Hepatocyte (in vitro differentiated cells): ENCODE measurements around the gene TMED9. TPM values are rescaled to one million over a fixed set of nuclear protein-coding genes. Genes with fewer than 3 reads are reported as not detected.
A peak's percentile ranks its signal among the peaks of the same experiment; 100 is the strongest.

Experiments used
- DNase-seq: peaks from one replicate; pipeline ENCODE4 v3.0.0-alpha.2; 2016; ENCODE audit warnings: low spot score
- H2AFZ ChIP-seq: fragments of 200-600 bp; sonication (generic); 2 replicates; pipeline ENCODE4 v1.6.0; 2016; ENCODE audit warnings: antibody characterized with exemption, mild to moderate bottlenecking
- H3K27ac ChIP-seq: fragments of 200-600 bp; sonication (generic); 2 replicates; pipeline ENCODE4 v1.5.1; 2016; ENCODE audit warnings: mild to moderate bottlenecking
- H3K27me3 ChIP-seq: fragments of 200-600 bp; sonication (generic); 2 replicates; pipeline ENCODE4 v1.6.1; 2016
- H3K36me3 ChIP-seq: fragments of 200-600 bp; sonication (generic); replicated peaks from 2 replicates; pipeline ENCODE4 v1.5.1; 2016; ENCODE audit warnings: low read depth; ENCODE audit not compliant: insufficient read depth
- H3K4me1 ChIP-seq: fragments of 200-600 bp; sonication (generic); 2 replicates; pipeline ENCODE4 v1.5.1; 2016; ENCODE audit warnings: mild to moderate bottlenecking, moderate library complexity; ENCODE audit not compliant: insufficient read depth
- H3K4me2 ChIP-seq: fragments of 200-600 bp; sonication (generic); 2 replicates; pipeline ENCODE4 v1.6.0; 2016
- H3K4me3 ChIP-seq: fragments of 200-600 bp; sonication (generic); 2 replicates; pipeline ENCODE4 v1.5.1; 2016; ENCODE audit warnings: mild to moderate bottlenecking
- H3K79me2 ChIP-seq: fragments of 200-600 bp; sonication (generic); 2 replicates; pipeline ENCODE4 v1.6.0; 2017; ENCODE audit warnings: mild to moderate bottlenecking
- H3K9me2 ChIP-seq: fragments of 200-600 bp; sonication (generic); replicated peaks from 2 replicates; pipeline ENCODE4 v1.6.0; 2017; ENCODE audit warnings: mild to moderate bottlenecking; ENCODE audit not compliant: insufficient read depth
- H3K9me3 ChIP-seq: fragments of 200-600 bp; sonication (generic); 2 replicates; pipeline ENCODE4 v1.5.1; 2016; ENCODE audit warnings: low read depth, mild to moderate bottlenecking
- H4K20me1 ChIP-seq: fragments of 200-600 bp; sonication (generic); 2 replicates; pipeline ENCODE4 v1.6.0; 2016; ENCODE audit warnings: mild to moderate bottlenecking; ENCODE audit not compliant: insufficient read depth, poor library complexity, severe bottlenecking
- CTCF ChIP-seq: fragments of 200-600 bp; sonication (generic); IDR thresholded peaks from 2 replicates; pipeline ENCODE4 v1.5.1; 2016; ENCODE audit warnings: antibody characterized with exemption, mild to moderate bottlenecking; ENCODE audit not compliant: poor library complexity
- EZH2 ChIP-seq: fragments of 200-600 bp; sonication (generic); IDR thresholded peaks from 2 replicates; pipeline ENCODE4 v1.6.1; 2016; ENCODE audit warnings: antibody characterized with exemption, mild to moderate bottlenecking, borderline replicate concordance
- EZH2phosphoT487 ChIP-seq: fragments of 200-600 bp; sonication (generic); IDR thresholded peaks from one replicate; pipeline ENCODE4 v1.6.1; 2018; ENCODE audit warnings: antibody characterized with exemption, mild to moderate bottlenecking, low read depth, moderate library complexity; ENCODE audit not compliant: unreplicated experiment, severe bottlenecking
- WGBS: methylation state at CpG from one replicate; pipeline ENCODE4 v1.1.6; 2016; ENCODE audit warnings: low lambda C conversion rate; ENCODE audit errors: missing lambda C conversion rate; 5-methylcytosine and 5-hydroxymethylcytosine counted together
- polyA plus RNA-seq: library from polyadenylated mRNA; unstranded; fragments of >200 nt; fragmentation: Nextera tagmentation; extraction: Ambion mirVana; gene quantifications from 2 replicates; pipeline ENCODE4 v1.2.1, GENCODE V29; 2016
- total RNA-seq: library from RNA; depleted of rRNA; stranded (reverse); fragments of >200 nt; gene quantifications from 2 replicates; pipeline ENCODE4 v1.2.3, GENCODE V29; 2014

The TMED9 gene
- total and polyA plus RNA-seq, 2 experiments from 2014 or later = 187 to 512 TPM

GRCh38 chr5:177552839-177553455, 39.1 kb upstream of the TMED9 start:
- Histone ChIP-seq H3K4me2 (peak overlapping the region; percentile 95), H3K9me3 (no peaks in the 10 kb centered on the region), H3K4me3 (peak overlapping the region; percentile 96), H3K79me2 (peaks cover 65% of the 10 kb centered on the region), H4K20me1 (peaks cover 41% of the 10 kb centered on the region), H3K27me3 (no peaks in the 10 kb centered on the region), H3K36me3 (peaks cover 5% of the 10 kb centered on the region), H3K4me1 (peaks cover 29% of the 10 kb centered on the region), H3K27ac (peak overlapping the region; percentile 78), H2AFZ (no peak overlapping the region), H3K9me2 (no peaks in the 10 kb centered on the region)
- DNase-seq = no peak
- WGBS = 54% methylated on average over 14 of the region's 16 CpGs
- no peak for TF ChIP-seq EZH2phosphoT487
- no peak for TF ChIP-seq CTCF
- no peak for TF ChIP-seq EZH2

- Histone ChIP-seq H3K27me3 (no peaks in the 10 kb centered on the region), H3K4me1 (peaks cover 25% of the 10 kb centered on the region), H4K20me1 (peaks cover 33% of the 10 kb centered on the region), H2AFZ (peak overlapping the region; percentile 68), H3K79me2 (peaks cover 56% of the 10 kb centered on the region), H3K4me2 (peak overlapping the region; percentile 95), H3K9me3 (no peaks in the 10 kb centered on the region), H3K27ac (peak overlapping the region; percentile 78), H3K4me3 (peak overlapping the region; percentile 96), H3K9me2 (no peaks in the 10 kb centered on the region), H3K36me3 (peaks cover 5% of the 10 kb centered on the region)
- WGBS = 3% methylated on average over 14 of the region's 72 CpGs
- peak; percentile 50 for DNase-seq
- TF ChIP-seq CTCF (no peak), EZH2phosphoT487 (no peak), EZH2 (no peak)
Observed at GRCh38 chr5:177553671-177554429, 38.2 kb upstream of the TMED9 start.

- Histone ChIP-seq H3K36me3 (peaks cover 5% of the 10 kb centered on the region), H2AFZ (peak within 1 kb of the TSS; percentile 68), H4K20me1 (peaks cover 32% of the 10 kb centered on the region), H3K79me2 (peaks cover 48% of the 10 kb centered on the region), H3K27me3 (no peaks in the 10 kb centered on the region), H3K4me1 (peaks cover 25% of the 10 kb centered on the region), H3K4me3 (peak within 1 kb of the TSS; percentile 96), H3K9me3 (no peaks in the 10 kb centered on the region), H3K4me2 (peak within 1 kb of the TSS; percentile 95), H3K27ac (peak within 1 kb of the TSS; percentile 78), H3K9me2 (no peaks in the 10 kb centered on the region)
- WGBS = 18% methylated on average over 37 of the region's 49 CpGs
- DNase-seq = peak; percentile 96
- TF ChIP-seq EZH2 = no peak
- no peak for TF ChIP-seq EZH2phosphoT487
- peak; percentile 22 for TF ChIP-seq CTCF
Observed at GRCh38 chr5:177554474-177555111, 37.4 kb upstream of the TMED9 start, which contains the start of gene FAM193B. Gene FAM193B, minus strand, starts transcription at chr5:177554563. Its CDS starts 105 bp downstream, at chr5:177554458.
